WTC11 (cell line): ENCODE results near the gene LRRC58.

ENCODE experiments used
- ATF1 ChIP-seq: sonication (generic); formaldehyde crosslinking; IDR thresholded peaks from 2 replicates; pipeline ENCODE4 v1.8.1; 2023; ENCODE audit warnings: mild to moderate bottlenecking, moderate library complexity, missing genetic modification reagents
- KAT7 ChIP-seq: sonication (generic); formaldehyde crosslinking; IDR thresholded peaks from 2 replicates; pipeline ENCODE4 v1.8.1; 2023; ENCODE audit warnings: missing genetic modification reagents, mild to moderate bottlenecking, borderline replicate concordance
- TF ChIP-seq, protein P1 (sequence below): sonication (generic); formaldehyde crosslinking; IDR thresholded peaks from 2 replicates; pipeline ENCODE4 v1.8.1; 2022; ENCODE audit warnings: low read depth, missing genetic modification reagents, borderline replicate concordance
- TF ChIP-seq, protein P2 (sequence below): fragments of 200-600 bp; IDR thresholded peaks from 2 replicates; pipeline ENCODE4 v1.8.0; 2022; ENCODE audit warnings: antibody characterized with exemption

DNA sequence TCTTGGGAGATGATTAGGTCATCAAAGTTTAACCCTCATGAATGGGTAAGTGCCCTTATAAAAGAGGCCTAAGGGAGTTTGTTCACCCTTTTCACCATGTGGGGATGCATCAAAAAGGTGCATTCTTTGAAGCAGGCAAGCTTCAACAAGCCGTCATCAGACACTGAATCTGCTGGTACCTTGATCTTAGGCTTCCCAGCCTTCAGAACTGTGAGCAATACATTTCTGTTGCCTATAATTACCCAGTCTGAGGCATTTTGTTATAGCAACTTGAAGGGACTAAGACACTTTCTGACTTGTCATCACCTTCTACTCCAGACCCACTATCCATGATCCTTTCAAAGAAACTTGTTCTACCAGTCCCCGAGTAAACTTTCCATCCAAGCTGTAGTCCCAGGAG is 44.6 kb upstream of the LRRC58 start:
- no peak for TF ChIP-seq ATF1 (CRISPR knock-in tag)
- TF ChIP-seq, protein P1, sequence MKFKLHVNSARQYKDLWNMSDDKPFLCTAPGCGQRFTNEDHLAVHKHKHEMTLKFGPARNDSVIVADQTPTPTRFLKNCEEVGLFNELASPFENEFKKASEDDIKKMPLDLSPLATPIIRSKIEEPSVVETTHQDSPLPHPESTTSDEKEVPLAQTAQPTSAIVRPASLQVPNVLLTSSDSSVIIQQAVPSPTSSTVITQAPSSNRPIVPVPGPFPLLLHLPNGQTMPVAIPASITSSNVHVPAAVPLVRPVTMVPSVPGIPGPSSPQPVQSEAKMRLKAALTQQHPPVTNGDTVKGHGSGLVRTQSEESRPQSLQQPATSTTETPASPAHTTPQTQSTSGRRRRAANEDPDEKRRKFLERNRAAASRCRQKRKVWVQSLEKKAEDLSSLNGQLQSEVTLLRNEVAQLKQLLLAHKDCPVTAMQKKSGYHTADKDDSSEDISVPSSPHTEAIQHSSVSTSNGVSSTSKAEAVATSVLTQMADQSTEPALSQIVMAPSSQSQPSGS (CRISPR knock-in tag) = no peak
- TF ChIP-seq KAT7 (CRISPR knock-in tag) = no peak
- TF ChIP-seq, protein P2, sequence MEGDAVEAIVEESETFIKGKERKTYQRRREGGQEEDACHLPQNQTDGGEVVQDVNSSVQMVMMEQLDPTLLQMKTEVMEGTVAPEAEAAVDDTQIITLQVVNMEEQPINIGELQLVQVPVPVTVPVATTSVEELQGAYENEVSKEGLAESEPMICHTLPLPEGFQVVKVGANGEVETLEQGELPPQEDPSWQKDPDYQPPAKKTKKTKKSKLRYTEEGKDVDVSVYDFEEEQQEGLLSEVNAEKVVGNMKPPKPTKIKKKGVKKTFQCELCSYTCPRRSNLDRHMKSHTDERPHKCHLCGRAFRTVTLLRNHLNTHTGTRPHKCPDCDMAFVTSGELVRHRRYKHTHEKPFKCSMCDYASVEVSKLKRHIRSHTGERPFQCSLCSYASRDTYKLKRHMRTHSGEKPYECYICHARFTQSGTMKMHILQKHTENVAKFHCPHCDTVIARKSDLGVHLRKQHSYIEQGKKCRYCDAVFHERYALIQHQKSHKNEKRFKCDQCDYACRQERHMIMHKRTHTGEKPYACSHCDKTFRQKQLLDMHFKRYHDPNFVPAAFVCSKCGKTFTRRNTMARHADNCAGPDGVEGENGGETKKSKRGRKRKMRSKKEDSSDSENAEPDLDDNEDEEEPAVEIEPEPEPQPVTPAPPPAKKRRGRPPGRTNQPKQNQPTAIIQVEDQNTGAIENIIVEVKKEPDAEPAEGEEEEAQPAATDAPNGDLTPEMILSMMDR = no peak
